Spinal cord (tissue), 10 donors: ENCODE measurements around the gene TMTC4. TPM values are rescaled to one million over a fixed set of nuclear protein-coding genes. Genes with fewer than 3 reads are reported as not detected.

ENCODE experiments used
- DNase-seq, 6 donors: peaks; one replicate each; pipeline versions ENCODE4 v3.0.0 to v3.0.0-alpha.2; 2013 to 2015; ENCODE audit warnings: low spot score in 6 of 6, low read depth in 4 of 6
- H3K27ac ChIP-seq: one replicate; pipeline ENCODE4 v1.5.1; 2013; ENCODE audit warnings: low read depth, low read length, control low read depth
- H3K27me3 ChIP-seq: one replicate; pipeline ENCODE4 v1.6.1; 2013; ENCODE audit warnings: low read length; ENCODE audit not compliant: control insufficient read depth, insufficient read depth
- H3K36me3 ChIP-seq: one replicate; pipeline ENCODE4 v1.6.1; 2013; ENCODE audit warnings: low read length; ENCODE audit not compliant: control insufficient read depth, insufficient read depth
- H3K4me1 ChIP-seq: one replicate; pipeline ENCODE4 v1.6.1; 2013; ENCODE audit warnings: low read length; ENCODE audit not compliant: control insufficient read depth, insufficient read depth
- H3K4me3 ChIP-seq: one replicate; pipeline ENCODE4 v1.5.1; 2013; ENCODE audit warnings: low read depth, low read length, control low read depth
- H3K9me3 ChIP-seq: one replicate; pipeline ENCODE4 v1.6.1; 2013; ENCODE audit warnings: low read length; ENCODE audit not compliant: control insufficient read depth, insufficient read depth
- WGBS: methylation state at CpG from one replicate; pipeline ENCODE4 v1.1.5; 2013; ENCODE audit warnings: missing lambda C conversion rate; ENCODE audit not compliant: insufficient coverage; 5-methylcytosine and 5-hydroxymethylcytosine counted together
- polyA plus RNA-seq, 2 donors: library from polyadenylated mRNA; unstranded; fragments of 120-200 nt; gene quantifications; one replicate each; pipeline ENCODE4 v1.2.1, GENCODE V29; 2013; ENCODE audit not compliant: insufficient read length in 2 of 2
- total RNA-seq, 2 donors: library from RNA; depleted of rRNA in 1 of 2; stranded (reverse); fragments of 120-200 nt in 1 of 2; fragments of >200 nt in 1 of 2; gene quantifications; one replicate each; pipeline versions ENCODE4 v1.2.3 to v1.2.4, GENCODE V29; 2013 to 2014
- donor health status: healthy.

TMTC4 gene
- total and polyA plus RNA-seq, 4 donors: 64.9 to 101 (median 72.2) TPM

DNA sequence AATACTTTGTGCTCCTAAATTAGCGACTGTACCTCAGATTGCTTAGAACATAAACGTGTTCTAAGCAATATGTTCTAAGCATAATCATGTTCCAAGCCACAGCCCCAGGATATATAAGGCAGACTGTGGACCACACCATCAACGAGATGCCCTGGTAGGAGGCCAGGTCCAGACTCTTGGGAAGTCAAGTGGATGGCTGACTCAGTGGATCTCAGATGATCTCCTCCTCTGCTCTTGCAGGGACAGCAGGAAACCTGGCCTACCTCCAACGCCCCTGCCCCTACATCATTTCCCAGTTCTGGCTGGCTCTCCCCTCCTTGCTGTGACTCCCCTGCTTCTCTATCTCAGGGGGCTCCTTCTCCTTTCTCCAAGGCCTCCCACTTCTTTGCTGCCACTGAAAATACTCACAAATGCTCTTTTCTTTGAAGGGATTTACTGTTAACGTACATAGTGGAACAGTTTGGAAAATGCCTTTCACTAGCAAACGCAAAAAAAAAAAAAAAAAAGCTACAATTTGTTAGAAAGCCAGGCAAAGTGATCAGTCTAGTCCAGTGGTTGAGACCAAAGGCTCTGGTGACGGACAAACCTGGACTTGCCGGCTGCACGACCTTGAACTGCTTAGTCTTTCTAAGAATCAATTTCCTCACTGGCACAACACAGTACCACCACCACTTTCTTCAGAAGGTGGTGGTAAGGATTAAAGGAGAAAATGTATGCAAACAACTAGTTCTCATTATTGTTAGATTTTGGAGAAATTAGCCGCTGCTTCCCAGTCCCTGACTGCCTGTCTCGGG lies 3.0 kb downstream of the TMTC4 start:
- no peak for DNase-seq
- Histone ChIP-seq H3K27me3 (peaks cover 7% of the 10 kb centered on the region), H3K9me3 (no peaks in the 10 kb centered on the region), H3K4me1 (peaks cover 42% of the 10 kb centered on the region), H3K4me3 (no peak overlapping the region), H3K27ac (no peak overlapping the region), H3K36me3 (peaks cover 8% of the 10 kb centered on the region)
- WGBS: 71% methylated on average over 6 of the region's 11 CpGs

DNA sequence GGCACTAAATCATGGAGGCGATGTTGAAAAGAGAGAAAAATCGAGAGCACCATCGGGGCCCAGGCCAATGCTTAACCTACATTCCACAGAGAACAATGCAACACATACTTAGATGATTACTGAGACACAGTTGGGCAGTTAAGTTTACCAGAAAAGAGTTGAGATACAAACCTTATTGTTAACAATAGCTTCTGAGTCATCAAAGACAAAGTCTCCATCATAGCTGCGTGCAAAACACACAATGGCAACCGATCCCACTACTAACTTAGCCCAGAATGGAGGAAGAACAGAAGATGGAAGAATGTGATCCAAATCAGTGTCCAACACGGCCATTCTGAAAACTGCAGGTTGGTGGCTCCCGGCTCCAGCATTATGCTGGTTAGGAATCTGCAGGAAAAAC lies 6.2 kb downstream of the TMTC4 start:
- Histone ChIP-seq H3K27me3 (no peaks in the 10 kb centered on the region), H3K36me3 (peaks cover 22% of the 10 kb centered on the region), H3K9me3 (no peaks in the 10 kb centered on the region), H3K27ac (no peak overlapping the region), H3K4me1 (peaks cover 40% of the 10 kb centered on the region), H3K4me3 (no peak overlapping the region)
- WGBS: no CpG with 5 or more reads among the region's 7 CpGs
- DNase-seq: no peak

DNA sequence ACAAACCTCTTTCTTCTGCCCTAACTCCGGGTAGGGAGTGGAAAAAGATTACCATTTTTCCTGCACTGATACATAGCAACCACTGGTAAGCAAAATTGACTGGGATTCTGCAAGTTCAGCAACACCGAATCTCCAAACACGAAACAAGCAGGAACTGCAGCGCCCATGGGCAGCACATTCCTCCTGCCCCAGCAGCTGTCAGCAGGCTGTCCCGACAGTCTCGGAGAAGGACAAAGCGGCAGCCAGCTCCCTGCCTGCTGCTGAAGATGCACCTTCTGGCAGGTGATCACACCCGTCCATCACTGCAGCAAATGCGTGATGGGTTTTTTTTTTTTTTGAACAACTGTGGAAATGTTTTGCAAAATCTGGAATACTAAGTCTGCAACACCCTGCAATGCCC lies 6.7 kb downstream of the TMTC4 start:
- Histone ChIP-seq H3K4me1 (peaks cover 35% of the 10 kb centered on the region), H3K27ac (no peak overlapping the region)

DNA sequence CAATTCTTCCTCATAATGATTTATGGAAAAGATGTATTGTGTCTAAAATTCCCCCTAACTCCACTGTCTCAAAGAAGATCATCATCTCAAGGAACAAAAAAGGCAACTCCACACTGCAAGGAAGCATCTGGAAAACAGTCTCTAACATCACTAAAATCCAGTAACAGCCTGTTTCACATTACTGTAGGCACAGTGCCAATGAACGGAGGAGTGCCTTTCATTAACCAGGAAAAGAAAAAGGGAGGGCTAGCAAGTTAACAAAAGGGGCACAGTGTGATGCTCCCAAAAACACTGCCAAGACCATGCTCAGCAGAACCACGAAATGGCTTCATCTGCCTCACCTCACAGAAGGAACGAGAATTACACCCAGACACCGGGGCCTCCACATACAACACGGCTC lies 8.5 kb downstream of the TMTC4 start:
- Histone ChIP-seq H3K36me3 (peaks cover 30% of the 10 kb centered on the region), H3K4me1 (peaks cover 24% of the 10 kb centered on the region)
- WGBS: 20% methylated on average over 3 of the region's 5 CpGs

More for the DNA sequence above, 6.7 kb downstream of the TMTC4 start:
- Histone ChIP-seq H3K27me3 (no peaks in the 10 kb centered on the region), H3K36me3 (peaks cover 27% of the 10 kb centered on the region), H3K9me3 (no peaks in the 10 kb centered on the region), H3K4me3 (no peak overlapping the region)
- WGBS: 91% methylated on average over 8 of the region's 9 CpGs
- DNase-seq: no peak

DNA sequence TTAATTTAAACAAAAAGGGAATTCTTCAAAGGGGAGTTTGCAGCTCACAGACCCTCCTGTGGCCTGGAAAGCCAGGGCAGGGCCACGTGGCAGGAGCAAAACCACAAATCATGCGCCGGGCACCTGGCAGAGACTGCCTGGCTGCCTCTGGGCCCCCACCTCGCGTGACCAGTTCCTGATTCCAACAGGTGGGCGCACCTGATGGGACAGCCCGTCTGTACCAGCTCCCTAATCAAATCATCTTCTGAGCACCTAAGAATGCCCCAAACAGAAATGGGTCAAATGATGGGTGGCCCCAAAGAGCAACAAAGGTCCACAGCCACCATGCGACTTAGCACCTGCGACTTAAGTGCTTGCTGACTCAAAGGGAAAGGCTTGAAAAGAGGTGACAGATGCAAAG lies 9.2 kb downstream of the TMTC4 start:
- WGBS: over 99% methylated on average over 8 of the region's 9 CpGs
- DNase-seq: no peak

More for the DNA sequence above, 8.5 kb downstream of the TMTC4 start:
- no peaks in the 10 kb centered on the region for H3K27me3 ChIP-seq
- H3K9me3 ChIP-seq: no peaks in the 10 kb centered on the region
- no peak overlapping the region for H3K4me3 ChIP-seq
- no peak overlapping the region for H3K27ac ChIP-seq
- peak in 4 of 6 donors; percentile 60 to 94 (median 78) for DNase-seq

DNA sequence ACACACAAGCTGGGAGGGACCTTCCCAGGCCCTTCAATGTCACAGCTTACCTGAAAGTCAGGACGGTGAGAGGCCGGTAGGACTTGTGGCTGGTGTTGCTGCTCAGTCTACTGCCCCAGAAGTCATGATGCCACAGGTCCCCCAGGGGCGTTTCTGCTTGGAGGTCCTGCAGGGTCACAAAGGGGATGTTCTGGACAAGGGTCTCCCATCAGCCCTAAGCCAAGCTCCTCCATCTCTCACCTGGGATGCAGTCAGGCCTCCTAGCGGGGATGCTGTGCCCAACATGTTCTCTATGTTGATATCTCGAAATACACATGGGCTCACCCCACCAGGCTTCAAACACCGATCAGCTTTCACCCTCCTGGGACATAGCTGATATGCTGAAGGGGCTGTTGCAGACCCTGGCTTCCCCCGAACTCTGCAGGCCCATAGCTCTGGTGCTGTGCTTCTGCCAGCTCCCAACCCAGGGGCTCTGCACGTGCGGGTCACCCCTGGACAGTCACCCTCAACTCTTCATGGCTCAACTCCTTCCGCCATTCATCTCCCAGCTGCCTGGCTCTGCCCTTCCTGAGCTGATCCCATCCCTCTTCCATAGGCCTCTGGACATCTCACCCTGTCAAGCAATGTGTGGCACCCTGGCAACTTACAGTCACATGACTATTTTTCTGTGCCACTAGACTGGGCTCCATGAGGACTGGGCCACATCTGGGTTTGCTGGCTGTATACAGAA lies 10.3 kb downstream of the TMTC4 start:
- 95% methylated on average over 10 of the region's 10 CpGs for whole genome bisulfite sequencing
- no peaks in the 10 kb centered on the region for H3K27me3 ChIP-seq
- H3K36me3 ChIP-seq: peaks cover 41% of the 10 kb centered on the region
- no peak overlapping the region for H3K27ac ChIP-seq
- H3K4me3 ChIP-seq: no peak overlapping the region
- no peaks in the 10 kb centered on the region for H3K9me3 ChIP-seq
- peaks cover 19% of the 10 kb centered on the region for H3K4me1 ChIP-seq
- DNase-seq: no peak

More for the DNA sequence above, 9.2 kb downstream of the TMTC4 start:
- no peak overlapping the region for H3K4me3 ChIP-seq
- no peaks in the 10 kb centered on the region for H3K27me3 ChIP-seq
- peaks cover 20% of the 10 kb centered on the region for H3K4me1 ChIP-seq
- peaks cover 36% of the 10 kb centered on the region for H3K36me3 ChIP-seq
- no peaks in the 10 kb centered on the region for H3K9me3 ChIP-seq
- H3K27ac ChIP-seq: no peak overlapping the region

DNA sequence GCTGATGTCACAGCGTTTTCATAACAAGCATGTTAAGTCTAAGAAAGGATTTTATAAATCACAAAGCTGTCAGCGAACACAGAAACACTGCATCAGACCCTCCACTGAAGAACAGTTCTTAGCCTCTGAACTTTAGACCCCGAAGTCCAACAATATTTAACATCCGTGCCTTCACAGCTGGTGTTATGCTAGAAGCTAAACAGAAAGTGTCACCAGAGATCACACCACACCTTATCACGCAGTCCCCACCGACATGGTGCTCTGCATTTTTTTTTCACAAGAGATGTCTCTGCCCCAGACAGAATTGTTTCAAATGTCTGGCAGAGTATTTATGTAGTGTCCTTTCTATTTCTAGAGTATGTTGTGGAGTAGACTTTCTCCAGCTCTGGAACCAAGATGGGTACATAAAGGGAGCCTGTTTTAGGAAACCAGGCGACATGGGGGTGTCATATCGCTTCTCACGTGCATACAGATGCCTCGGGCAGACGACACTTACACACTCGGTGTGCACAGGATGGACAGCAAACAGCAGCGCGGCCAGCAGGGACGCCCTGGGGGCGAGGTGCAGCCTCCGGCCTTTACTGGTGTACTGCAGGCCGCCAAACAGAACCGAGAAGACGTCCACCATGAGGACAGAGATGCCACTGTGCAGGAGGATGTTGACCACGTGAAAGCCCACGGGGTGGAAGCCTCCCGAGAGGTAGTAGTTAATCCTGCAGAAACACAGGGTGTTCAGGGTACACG lies 12.0 kb downstream of the TMTC4 start:
- WGBS: 82% methylated on average over 22 of the region's 24 CpGs
- Histone ChIP-seq H3K27ac (no peak overlapping the region), H3K4me1 (peaks cover 22% of the 10 kb centered on the region), H3K9me3 (no peaks in the 10 kb centered on the region), H3K36me3 (peaks cover 39% of the 10 kb centered on the region), H3K27me3 (no peaks in the 10 kb centered on the region), H3K4me3 (no peak overlapping the region)
- DNase-seq: no peak

DNA sequence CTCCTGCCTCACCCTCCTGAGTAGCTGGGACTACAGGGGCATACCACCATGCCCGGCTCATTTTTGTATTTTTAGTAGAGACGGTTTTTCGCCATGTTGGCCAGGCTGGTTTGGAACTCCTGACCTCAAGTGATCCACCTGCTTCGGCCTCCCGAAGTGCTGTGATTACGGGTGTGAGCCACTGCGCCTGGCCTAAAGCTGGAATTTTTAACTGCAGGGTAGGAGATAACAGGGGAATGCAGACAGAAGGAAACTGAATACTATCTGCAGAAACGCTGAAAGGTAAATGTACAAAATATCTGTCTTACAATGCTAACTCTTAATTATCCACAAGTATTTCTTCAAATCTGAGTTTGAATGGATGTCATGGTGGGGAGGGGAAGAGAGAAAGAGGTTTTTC lies 13.8 kb downstream of the TMTC4 start:
- Histone ChIP-seq H3K36me3 (peaks cover 37% of the 10 kb centered on the region), H3K4me1 (peaks cover 14% of the 10 kb centered on the region), H3K27me3 (no peaks in the 10 kb centered on the region), H3K9me3 (no peaks in the 10 kb centered on the region), H3K4me3 (no peak overlapping the region), H3K27ac (no peak overlapping the region)
- WGBS: 89% methylated on average over 7 of the region's 8 CpGs
- no peak for DNase-seq

DNA sequence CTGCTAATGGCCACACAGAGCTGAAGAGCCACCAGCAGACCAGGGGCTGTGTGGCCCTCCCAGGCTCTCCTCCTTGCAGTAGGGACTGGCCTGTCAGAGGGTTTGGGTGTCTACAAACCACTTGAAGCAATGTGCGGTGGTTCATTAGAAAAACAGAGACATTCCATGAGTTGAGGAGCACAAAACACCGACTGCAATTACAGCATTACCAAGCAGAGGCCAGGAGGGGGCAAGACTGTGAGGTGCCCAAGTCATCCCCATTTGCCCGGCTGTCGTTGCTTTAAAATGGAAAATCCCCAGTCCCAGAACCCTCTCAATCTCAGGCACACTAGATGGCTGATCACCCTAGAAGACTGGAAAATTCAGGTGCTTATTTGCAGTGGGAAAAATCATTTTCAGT lies 15.0 kb downstream of the TMTC4 start:
- H3K9me3 ChIP-seq: no peaks in the 10 kb centered on the region
- no peak for DNase-seq
- no peak overlapping the region for H3K4me3 ChIP-seq
- H3K36me3 ChIP-seq: peaks cover 43% of the 10 kb centered on the region
- H3K27ac ChIP-seq: no peak overlapping the region
- H3K27me3 ChIP-seq: no peaks in the 10 kb centered on the region
- peaks cover 10% of the 10 kb centered on the region for H3K4me1 ChIP-seq
- 80% methylated on average over 3 of the region's 4 CpGs for WGBS
